ENCODE measurements around the gene CCIN.

DNA sequence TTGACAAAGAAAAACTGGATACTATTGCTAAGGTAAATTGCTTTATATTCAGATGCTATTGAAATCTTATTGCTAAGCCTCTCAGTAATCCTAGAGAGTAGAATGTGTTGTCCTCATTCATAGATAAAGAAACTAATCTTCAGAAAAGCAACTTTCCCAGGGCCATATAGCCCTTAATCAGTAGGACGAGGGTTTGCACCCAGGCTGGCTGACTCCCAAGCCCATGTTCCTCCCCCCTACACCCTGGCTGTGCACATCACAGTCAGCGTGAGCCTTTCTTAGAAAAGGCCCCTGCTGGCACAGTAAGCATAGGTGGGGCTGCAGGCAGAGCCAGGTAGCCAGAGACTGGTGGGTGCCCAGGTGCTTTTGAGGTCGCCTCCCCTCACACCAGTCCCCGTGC lies 48.5 kb upstream of the CCIN start:
- TF ChIP-seq, protein P1, sequence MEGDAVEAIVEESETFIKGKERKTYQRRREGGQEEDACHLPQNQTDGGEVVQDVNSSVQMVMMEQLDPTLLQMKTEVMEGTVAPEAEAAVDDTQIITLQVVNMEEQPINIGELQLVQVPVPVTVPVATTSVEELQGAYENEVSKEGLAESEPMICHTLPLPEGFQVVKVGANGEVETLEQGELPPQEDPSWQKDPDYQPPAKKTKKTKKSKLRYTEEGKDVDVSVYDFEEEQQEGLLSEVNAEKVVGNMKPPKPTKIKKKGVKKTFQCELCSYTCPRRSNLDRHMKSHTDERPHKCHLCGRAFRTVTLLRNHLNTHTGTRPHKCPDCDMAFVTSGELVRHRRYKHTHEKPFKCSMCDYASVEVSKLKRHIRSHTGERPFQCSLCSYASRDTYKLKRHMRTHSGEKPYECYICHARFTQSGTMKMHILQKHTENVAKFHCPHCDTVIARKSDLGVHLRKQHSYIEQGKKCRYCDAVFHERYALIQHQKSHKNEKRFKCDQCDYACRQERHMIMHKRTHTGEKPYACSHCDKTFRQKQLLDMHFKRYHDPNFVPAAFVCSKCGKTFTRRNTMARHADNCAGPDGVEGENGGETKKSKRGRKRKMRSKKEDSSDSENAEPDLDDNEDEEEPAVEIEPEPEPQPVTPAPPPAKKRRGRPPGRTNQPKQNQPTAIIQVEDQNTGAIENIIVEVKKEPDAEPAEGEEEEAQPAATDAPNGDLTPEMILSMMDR (IDR thresholded peaks at IDR 0.05; ENCODE audit: borderline replicate concordance, extremely low read depth, low read length, poor library complexity, severe bottlenecking) = no peak
- TF ChIP-seq EZH2 (IDR thresholded peaks at IDR 0.05; ENCODE audit: borderline replicate concordance, low read depth, low read length, severe bottlenecking) = no peak

Data from DND-41 (cell line).